Measurements from ENCODE around the gene ZNF598.
A peak's percentile ranks its signal among the peaks of the same experiment; 100 is the strongest.

The ZNF598 gene

DNA sequence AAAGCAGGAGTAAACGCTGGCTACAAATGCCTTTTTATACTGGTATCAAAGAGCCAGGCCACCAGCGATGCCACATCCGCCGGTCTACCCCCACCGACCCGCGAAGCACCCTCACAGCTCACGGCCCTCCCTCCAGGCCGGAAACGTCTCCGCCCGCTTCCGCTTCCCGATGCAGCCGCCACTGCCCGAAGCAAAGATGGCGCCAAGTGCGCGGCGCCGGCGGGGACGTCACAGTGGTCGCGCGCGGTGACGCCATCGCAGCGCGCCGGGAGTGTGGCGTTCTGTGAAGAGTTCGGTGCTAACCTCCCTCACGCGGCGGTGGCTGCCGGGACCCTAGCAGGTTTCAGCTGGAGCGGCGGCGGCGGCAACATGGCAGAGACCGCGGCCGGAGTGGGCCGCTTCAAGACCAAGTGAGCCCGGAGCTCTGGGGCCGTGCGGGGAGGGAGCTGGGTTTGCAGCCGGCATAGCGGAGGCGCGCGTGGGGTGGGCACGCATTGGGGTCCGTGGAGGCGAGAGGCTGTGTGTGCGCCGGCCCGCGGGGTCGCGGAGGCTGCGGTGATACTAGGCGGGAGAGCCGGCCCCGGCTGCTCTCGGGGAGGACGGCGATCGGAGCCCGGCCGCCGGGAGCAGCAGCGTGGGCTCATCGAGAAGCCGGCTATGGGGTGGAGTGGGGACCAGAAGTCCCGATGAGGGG is 37.7 kb downstream of the ZNF598 start, which contains the start of gene TBL3:
TBL3 (plus strand) TSS at position 258 of the 694 bp plus-strand sequence; CDS start at position 370, 112 bp downstream.
- TF ChIP-seq TOX (CRISPR knock-in tag; IDR thresholded peaks at IDR 0.05; ENCODE audit: borderline replicate concordance) (no peak), ZFP3 (CRISPR knock-in tag; IDR thresholded peaks at IDR 0.05) (0 out of 2 replicates have a peak, but pooled peaks have one; percentile 61)
- ATAC-seq: peak; percentile 96

DNA sequence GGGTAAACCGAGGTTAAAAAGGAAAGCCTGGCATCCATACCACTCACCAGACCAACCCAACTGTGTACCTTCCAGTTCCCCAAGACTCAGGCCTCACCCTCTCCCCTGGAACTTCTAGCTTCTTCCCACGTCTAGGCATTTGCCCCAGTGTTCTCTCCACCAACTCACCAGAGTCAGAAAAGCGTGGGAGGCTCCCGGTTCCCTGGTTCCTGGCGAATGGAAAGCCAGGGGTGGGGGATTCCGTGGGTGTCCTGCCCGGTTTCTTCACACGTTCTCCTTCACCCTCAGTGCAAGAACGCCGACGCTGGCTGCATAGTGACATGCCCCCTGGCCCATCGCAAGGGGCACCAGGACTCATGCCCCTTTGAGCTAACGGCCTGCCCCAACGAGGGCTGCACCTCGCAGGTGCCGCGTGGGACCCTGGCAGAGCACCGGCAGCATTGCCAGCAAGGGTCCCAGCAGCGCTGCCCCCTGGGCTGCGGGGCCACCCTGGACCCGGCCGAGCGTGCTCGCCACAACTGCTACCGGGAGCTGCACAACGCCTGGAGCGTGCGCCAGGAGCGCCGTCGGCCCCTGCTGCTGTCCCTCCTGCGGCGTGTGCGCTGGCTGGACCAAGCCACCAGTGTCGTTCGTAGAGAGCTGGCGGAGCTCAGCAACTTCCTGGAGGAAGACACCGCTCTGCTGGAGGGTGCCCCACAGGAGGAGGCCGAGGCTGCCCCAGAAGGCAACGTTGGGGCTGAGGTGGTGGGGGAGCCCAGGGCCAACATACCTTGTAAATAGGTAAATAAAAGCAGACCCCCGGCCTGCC is 41.3 kb downstream of the ZNF598 start:
- ATAC-seq: no peak
- no peak for TF ChIP-seq ZNF70 (CRISPR knock-in tag; IDR thresholded peaks at IDR 0.05)
- TF ChIP-seq ARNTL (CRISPR knock-in tag; IDR thresholded peaks at IDR 0.05; ENCODE audit: borderline replicate concordance, low read depth): no peak
- TF ChIP-seq, protein P1, sequence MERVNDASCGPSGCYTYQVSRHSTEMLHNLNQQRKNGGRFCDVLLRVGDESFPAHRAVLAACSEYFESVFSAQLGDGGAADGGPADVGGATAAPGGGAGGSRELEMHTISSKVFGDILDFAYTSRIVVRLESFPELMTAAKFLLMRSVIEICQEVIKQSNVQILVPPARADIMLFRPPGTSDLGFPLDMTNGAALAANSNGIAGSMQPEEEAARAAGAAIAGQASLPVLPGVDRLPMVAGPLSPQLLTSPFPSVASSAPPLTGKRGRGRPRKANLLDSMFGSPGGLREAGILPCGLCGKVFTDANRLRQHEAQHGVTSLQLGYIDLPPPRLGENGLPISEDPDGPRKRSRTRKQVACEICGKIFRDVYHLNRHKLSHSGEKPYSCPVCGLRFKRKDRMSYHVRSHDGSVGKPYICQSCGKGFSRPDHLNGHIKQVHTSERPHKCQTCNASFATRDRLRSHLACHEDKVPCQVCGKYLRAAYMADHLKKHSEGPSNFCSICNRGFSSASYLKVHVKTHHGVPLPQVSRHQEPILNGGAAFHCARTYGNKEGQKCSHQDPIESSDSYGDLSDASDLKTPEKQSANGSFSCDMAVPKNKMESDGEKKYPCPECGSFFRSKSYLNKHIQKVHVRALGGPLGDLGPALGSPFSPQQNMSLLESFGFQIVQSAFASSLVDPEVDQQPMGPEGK (CRISPR knock-in tag; IDR thresholded peaks at IDR 0.05; ENCODE audit: borderline replicate concordance): no peak
- TF ChIP-seq, protein P2, sequence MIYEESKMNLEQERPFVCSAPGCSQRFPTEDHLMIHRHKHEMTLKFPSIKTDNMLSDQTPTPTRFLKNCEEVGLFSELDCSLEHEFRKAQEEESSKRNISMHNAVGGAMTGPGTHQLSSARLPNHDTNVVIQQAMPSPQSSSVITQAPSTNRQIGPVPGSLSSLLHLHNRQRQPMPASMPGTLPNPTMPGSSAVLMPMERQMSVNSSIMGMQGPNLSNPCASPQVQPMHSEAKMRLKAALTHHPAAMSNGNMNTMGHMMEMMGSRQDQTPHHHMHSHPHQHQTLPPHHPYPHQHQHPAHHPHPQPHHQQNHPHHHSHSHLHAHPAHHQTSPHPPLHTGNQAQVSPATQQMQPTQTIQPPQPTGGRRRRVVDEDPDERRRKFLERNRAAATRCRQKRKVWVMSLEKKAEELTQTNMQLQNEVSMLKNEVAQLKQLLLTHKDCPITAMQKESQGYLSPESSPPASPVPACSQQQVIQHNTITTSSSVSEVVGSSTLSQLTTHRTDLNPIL (CRISPR knock-in tag; IDR thresholded peaks at IDR 0.05; ENCODE audit: low read depth): no peak
- TF ChIP-seq ZNF565 (CRISPR knock-in tag; conservative IDR thresholded peaks at IDR 0.05; ENCODE audit: low read depth): no peak
- TF ChIP-seq ZC3H10 (CRISPR knock-in tag; IDR thresholded peaks at IDR 0.05): no peak
- no peak for TF ChIP-seq CSDC2 (CRISPR knock-in tag; IDR thresholded peaks at IDR 0.05)
- TF ChIP-seq BACH2 (CRISPR knock-in tag; IDR thresholded peaks at IDR 0.05; ENCODE audit: borderline replicate concordance): no peak
- TF ChIP-seq, protein P3, sequence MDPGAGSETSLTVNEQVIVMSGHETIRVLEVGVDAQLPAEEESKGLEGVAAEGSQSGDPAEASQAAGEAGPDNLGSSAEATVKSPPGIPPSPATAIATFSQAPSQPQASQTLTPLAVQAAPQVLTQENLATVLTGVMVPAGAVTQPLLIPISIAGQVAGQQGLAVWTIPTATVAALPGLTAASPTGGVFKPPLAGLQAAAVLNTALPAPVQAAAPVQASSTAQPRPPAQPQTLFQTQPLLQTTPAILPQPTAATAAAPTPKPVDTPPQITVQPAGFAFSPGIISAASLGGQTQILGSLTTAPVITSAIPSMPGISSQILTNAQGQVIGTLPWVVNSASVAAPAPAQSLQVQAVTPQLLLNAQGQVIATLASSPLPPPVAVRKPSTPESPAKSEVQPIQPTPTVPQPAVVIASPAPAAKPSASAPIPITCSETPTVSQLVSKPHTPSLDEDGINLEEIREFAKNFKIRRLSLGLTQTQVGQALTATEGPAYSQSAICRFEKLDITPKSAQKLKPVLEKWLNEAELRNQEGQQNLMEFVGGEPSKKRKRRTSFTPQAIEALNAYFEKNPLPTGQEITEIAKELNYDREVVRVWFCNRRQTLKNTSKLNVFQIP (CRISPR knock-in tag; IDR thresholded peaks at IDR 0.05; ENCODE audit: borderline replicate concordance, low read depth): no peak
- TF ChIP-seq, protein P4, sequence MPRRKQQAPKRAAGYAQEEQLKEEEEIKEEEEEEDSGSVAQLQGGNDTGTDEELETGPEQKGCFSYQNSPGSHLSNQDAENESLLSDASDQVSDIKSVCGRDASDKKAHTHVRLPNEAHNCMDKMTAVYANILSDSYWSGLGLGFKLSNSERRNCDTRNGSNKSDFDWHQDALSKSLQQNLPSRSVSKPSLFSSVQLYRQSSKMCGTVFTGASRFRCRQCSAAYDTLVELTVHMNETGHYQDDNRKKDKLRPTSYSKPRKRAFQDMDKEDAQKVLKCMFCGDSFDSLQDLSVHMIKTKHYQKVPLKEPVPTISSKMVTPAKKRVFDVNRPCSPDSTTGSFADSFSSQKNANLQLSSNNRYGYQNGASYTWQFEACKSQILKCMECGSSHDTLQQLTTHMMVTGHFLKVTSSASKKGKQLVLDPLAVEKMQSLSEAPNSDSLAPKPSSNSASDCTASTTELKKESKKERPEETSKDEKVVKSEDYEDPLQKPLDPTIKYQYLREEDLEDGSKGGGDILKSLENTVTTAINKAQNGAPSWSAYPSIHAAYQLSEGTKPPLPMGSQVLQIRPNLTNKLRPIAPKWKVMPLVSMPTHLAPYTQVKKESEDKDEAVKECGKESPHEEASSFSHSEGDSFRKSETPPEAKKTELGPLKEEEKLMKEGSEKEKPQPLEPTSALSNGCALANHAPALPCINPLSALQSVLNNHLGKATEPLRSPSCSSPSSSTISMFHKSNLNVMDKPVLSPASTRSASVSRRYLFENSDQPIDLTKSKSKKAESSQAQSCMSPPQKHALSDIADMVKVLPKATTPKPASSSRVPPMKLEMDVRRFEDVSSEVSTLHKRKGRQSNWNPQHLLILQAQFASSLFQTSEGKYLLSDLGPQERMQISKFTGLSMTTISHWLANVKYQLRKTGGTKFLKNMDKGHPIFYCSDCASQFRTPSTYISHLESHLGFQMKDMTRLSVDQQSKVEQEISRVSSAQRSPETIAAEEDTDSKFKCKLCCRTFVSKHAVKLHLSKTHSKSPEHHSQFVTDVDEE (CRISPR knock-in tag; IDR thresholded peaks at IDR 0.05): no peak
- TF ChIP-seq ZFP30 (CRISPR knock-in tag; IDR thresholded peaks at IDR 0.05): no peak
- TF ChIP-seq, protein P5, sequence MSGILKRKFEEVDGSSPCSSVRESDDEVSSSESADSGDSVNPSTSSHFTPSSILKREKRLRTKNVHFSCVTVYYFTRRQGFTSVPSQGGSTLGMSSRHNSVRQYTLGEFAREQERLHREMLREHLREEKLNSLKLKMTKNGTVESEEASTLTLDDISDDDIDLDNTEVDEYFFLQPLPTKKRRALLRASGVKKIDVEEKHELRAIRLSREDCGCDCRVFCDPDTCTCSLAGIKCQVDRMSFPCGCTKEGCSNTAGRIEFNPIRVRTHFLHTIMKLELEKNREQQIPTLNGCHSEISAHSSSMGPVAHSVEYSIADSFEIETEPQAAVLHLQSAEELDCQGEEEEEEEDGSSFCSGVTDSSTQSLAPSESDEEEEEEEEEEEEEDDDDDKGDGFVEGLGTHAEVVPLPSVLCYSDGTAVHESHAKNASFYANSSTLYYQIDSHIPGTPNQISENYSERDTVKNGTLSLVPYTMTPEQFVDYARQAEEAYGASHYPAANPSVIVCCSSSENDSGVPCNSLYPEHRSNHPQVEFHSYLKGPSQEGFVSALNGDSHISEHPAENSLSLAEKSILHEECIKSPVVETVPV (CRISPR knock-in tag; IDR thresholded peaks at IDR 0.05): no peak
- TF ChIP-seq GLIS3 (CRISPR knock-in tag; IDR thresholded peaks at IDR 0.05): no peak
- no peak for TF ChIP-seq PPARA (CRISPR knock-in tag; IDR thresholded peaks at IDR 0.05; ENCODE audit: borderline replicate concordance)
- TF ChIP-seq OSR1 (CRISPR knock-in tag; IDR thresholded peaks at IDR 0.05): no peak
- no peak for TF ChIP-seq ZNF8 (CRISPR knock-in tag; IDR thresholded peaks at IDR 0.05)
- TF ChIP-seq TOX (CRISPR knock-in tag; IDR thresholded peaks at IDR 0.05; ENCODE audit: borderline replicate concordance): no peak
- no peak for TF ChIP-seq ZFP3 (CRISPR knock-in tag; IDR thresholded peaks at IDR 0.05)
- TF ChIP-seq ESRRG (CRISPR knock-in tag; IDR thresholded peaks at IDR 0.05): no peak

DNA sequence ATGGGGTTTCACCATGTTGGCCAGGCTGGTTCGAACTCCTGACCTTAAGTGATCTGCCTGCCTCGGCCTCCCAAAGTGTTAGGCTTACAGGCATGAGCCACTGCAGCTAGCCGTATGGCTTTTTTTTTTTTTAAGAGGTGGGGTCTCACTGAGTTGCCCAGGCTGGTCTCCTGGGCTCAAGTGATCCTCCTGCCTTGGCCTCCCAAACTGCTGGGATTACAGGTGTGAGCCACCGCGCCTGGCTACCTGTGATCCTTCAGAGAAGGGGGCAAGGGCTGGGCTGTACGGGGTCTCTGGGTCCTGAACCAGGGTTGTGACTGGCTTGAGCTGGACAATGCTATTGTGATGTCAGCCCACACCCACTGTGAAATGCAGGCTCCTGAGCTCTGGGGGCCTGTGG is 43.2 kb downstream of the ZNF598 start, which contains the start of gene RNF151:
RNF151 (plus strand) TSS at position 397 of the 400 bp plus-strand sequence. CDS start 26 bp downstream, outside the sequence.
- no peak for TF ChIP-seq PPARA (CRISPR knock-in tag; IDR thresholded peaks at IDR 0.05; ENCODE audit: borderline replicate concordance)
- ATAC-seq: no peak
